ENCODE data around the gene VKORC1. TPM values are rescaled to one million over a fixed set of nuclear protein-coding genes. Genes with fewer than 3 reads are reported as not detected.

The VKORC1 gene
- total and polyA plus RNA-seq, 2 experiments from 2014 or later, result 89.6 to 100 TPM

GRCh38 chr16:31112711-31113110, 18.1 kb upstream of the VKORC1 start:
- peaks cover 30% of the 10 kb centered on the region for H3K36me3 Mint-ChIP-seq (ENCODE audit: low read depth)
- no peak for ATAC-seq

More at GRCh38 chr16:31112711-31113110, 18.1 kb upstream of the VKORC1 start:
- H3K36me3 ChIP-seq (ENCODE audit: insufficient read depth), result no peaks in the 10 kb centered on the region
- H3K4me1 Mint-ChIP-seq, result peaks cover 6% of the 10 kb centered on the region; the same call in 1 of the 3 replicates
- no peak overlapping the region for H2AFZ ChIP-seq
- no peaks in the 10 kb centered on the region; the same call in 1 of the 3 replicates for H3K9me3 Mint-ChIP-seq
- no peak overlapping the region for H3K4me2 ChIP-seq
- no peaks in the 10 kb centered on the region; the same call in 1 of the 2 replicates for H3K79me2 ChIP-seq (replicated peaks; ENCODE audit: insufficient read depth)
- H3K4me3 Mint-ChIP-seq, result no peak overlapping the region
- H4K20me1 ChIP-seq (replicated peaks; ENCODE audit: insufficient read depth), result peaks cover 7% of the 10 kb centered on the region
- H3K27me3 ChIP-seq (ENCODE audit: insufficient read depth), result no peaks in the 10 kb centered on the region
- H3K27ac Mint-ChIP-seq, result no peak overlapping the region
- H3K27me3 Mint-ChIP-seq (ENCODE audit: insufficient read depth, low read depth, poor library complexity), result peaks cover 16% of the 10 kb centered on the region
- H3K27ac ChIP-seq (ENCODE audit: low read depth), result no peak overlapping the region
- TF ChIP-seq ZNF114 (CRISPR knock-in tag; IDR thresholded peaks at IDR 0.05) (no peak), POLR2AphosphoS5 (IDR thresholded peaks at IDR 0.05; ENCODE audit: low read depth) (no peak), JUNB (IDR thresholded peaks at IDR 0.05; ENCODE audit: unreplicated experiment) (no peak), ZNF331 (CRISPR knock-in tag; IDR thresholded peaks at IDR 0.05; ENCODE audit: low read depth) (no peak), STAT1 (IDR thresholded peaks at IDR 0.05; ENCODE audit: unreplicated experiment) (no peak), EZH2phosphoT487 (IDR thresholded peaks at IDR 0.05; ENCODE audit: unreplicated experiment) (no peak), CREB1 (CRISPR knock-in tag; IDR thresholded peaks at IDR 0.05; ENCODE audit: low read depth) (no peak), EZH2 (IDR thresholded peaks at IDR 0.05; ENCODE audit: low read depth, unreplicated experiment) (no peak), ETS1 (IDR thresholded peaks at IDR 0.05) (no peak), CTCF (conservative IDR thresholded peaks at IDR 0.05; ENCODE audit: low read depth in 2 of 2) (no peak), NANOG (IDR thresholded peaks at IDR 0.05; ENCODE audit: borderline replicate concordance) (no peak), REST (IDR thresholded peaks at IDR 0.05; ENCODE audit: unreplicated experiment) (no peak), ZNF462 (CRISPR knock-in tag; IDR thresholded peaks at IDR 0.05) (no peak)
- H3F3A ChIP-seq (replicated peaks; ENCODE audit: low read depth), result peaks cover 15% of the 10 kb centered on the region; the same call in 1 of the 2 replicates
- H3K4me3 ChIP-seq, result no peak overlapping the region
- H3K4me1 ChIP-seq (ENCODE audit: insufficient read depth), result peaks cover 3% of the 10 kb centered on the region; the same call in 1 of the 2 replicates
- no peak for DNase-seq (ENCODE audit: low spot score)
- no peaks in the 10 kb centered on the region for H3K9me2 ChIP-seq (ENCODE audit: insufficient read depth)

Measured in GM23338 (cell line).